Peyer's patch (tissue), 4 donors: ENCODE measurements around the gene ARID3B. TPM values are rescaled to one million over a fixed set of nuclear protein-coding genes. Genes with fewer than 3 reads are reported as not detected.
"Not testable (repeated sequence)": the region's sequence is repeated elsewhere in the genome, so short reads cannot be mapped to it uniquely, and the experiment has no call there.

Source experiments
- DNase-seq, 3 donors: peaks; one replicate each; pipeline ENCODE4 v3.0.0-alpha.2; 2017 to 2019
- H3K27ac ChIP-seq, 4 donors: fragments of 200-600 bp; sonication (generic); one replicate each; pipeline ENCODE4 v1.5.1; 2016 to 2019
- H3K27me3 ChIP-seq, 2 donors: fragments of 200-600 bp; sonication (generic); one replicate each; pipeline ENCODE4 v1.5.1; 2019
- H3K36me3 ChIP-seq, 3 donors: fragments of 200-600 bp; sonication (generic); one replicate each; pipeline ENCODE4 v1.5.1; 2016 to 2019
- H3K4me1 ChIP-seq, 4 donors: fragments of 200-600 bp; sonication (generic); one replicate each; pipeline ENCODE4 v1.5.1; 2016 to 2019
- H3K4me3 ChIP-seq, 4 donors: fragments of 200-600 bp; sonication (generic); 1 replicate in 3 of 4; 2 replicates in 1 of 4; pipeline ENCODE4 v1.5.1; 2016 to 2019; ENCODE audit warnings: mild to moderate bottlenecking in 1 of 4
- H3K9me3 ChIP-seq, 4 donors: fragments of 200-600 bp; sonication (generic); one replicate each; pipeline ENCODE4 v1.5.1; 2016 to 2019; ENCODE audit warnings: mild to moderate bottlenecking in 1 of 4
- CTCF ChIP-seq, 6 experiments: fragments of 450-650 bp in 4 of 6; fragments of 200-600 bp in 2 of 6; sonication (generic) in 1 of 6; IDR thresholded peaks; one replicate each; pipeline ENCODE4 v1.5.1; 2017 to 2019; ENCODE audit warnings: antibody characterized with exemption in 6 of 6, mild to moderate bottlenecking in 3 of 6, moderate library complexity in 1 of 6
- POLR2A ChIP-seq, 2 donors: fragments of 450-650 bp; IDR thresholded peaks; one replicate each; pipeline ENCODE4 v1.5.1; 2017; ENCODE audit warnings: antibody characterized with exemption in 2 of 2, mild to moderate bottlenecking in 2 of 2, moderate library complexity in 2 of 2
- total RNA-seq, 4 donors: library from RNA; depleted of rRNA; stranded (reverse); fragments of >200 nt; gene quantifications; one replicate each; pipeline ENCODE4 v1.1.0, GENCODE V29; 2016

Gene ARID3B
- total RNA-seq, 4 donors from 2014 or later = 10.9 to 29.4 (median 21.6) TPM

GRCh38 chr15:74626336-74626735, 85.3 kb downstream of the ARID3B start:
- Histone ChIP-seq H3K4me3 (no peak overlapping the region), H3K27ac (peak overlapping the region in 2 of 4 donors; percentile 65 to 70), H3K4me1 (peaks cover 0 to 22% (median 2%) of the 10 kb centered on the region in 4 donors), H3K9me3 (no peaks in the 10 kb centered on the region), H3K36me3 (peaks cover 0 to 98% (median 0%) of the 10 kb centered on the region in 3 donors), H3K27me3 (no peaks in the 10 kb centered on the region)
- DNase-seq = no peak
- TF ChIP-seq POLR2A (IDR thresholded peaks at IDR 0.05) (no peak), CTCF (IDR thresholded peaks at IDR 0.05) (no peak)

- H3K9me3 ChIP-seq = no peaks in the 10 kb centered on the region
- peak overlapping the region in 2 of 4 donors; percentile 65 to 70 for H3K27ac ChIP-seq
- DNase-seq = peak in 2 of 3 donors; percentile 37 to 46
- TF ChIP-seq POLR2A (IDR thresholded peaks at IDR 0.05) (no peak), CTCF (IDR thresholded peaks at IDR 0.05) (no peak)
- H3K27me3 ChIP-seq = no peaks in the 10 kb centered on the region
- peaks cover 0 to 94% (median 0%) of the 10 kb centered on the region in 3 donors for H3K36me3 ChIP-seq
- H3K4me1 ChIP-seq = peaks cover 0 to 22% (median 2%) of the 10 kb centered on the region in 4 donors
- H3K4me3 ChIP-seq = no peak overlapping the region
Observed at GRCh38 chr15:74626752-74627692, 86.0 kb downstream of the ARID3B start.

- no peak for DNase-seq
- H3K9me3 ChIP-seq = no peaks in the 10 kb centered on the region
- H3K4me3 ChIP-seq = no peak overlapping the region
- H3K4me1 ChIP-seq = peaks cover 0 to 22% (median 2%) of the 10 kb centered on the region in 4 donors
- peak overlapping the region in 2 of 4 donors; percentile 65 to 70 for H3K27ac ChIP-seq
- peaks cover 0 to 94% (median 0%) of the 10 kb centered on the region in 3 donors for H3K36me3 ChIP-seq
- TF ChIP-seq POLR2A (IDR thresholded peaks at IDR 0.05) = no peak
- H3K27me3 ChIP-seq = no peaks in the 10 kb centered on the region
Observed at GRCh38 chr15:74627766-74628165, 86.7 kb downstream of the ARID3B start.

DNA sequence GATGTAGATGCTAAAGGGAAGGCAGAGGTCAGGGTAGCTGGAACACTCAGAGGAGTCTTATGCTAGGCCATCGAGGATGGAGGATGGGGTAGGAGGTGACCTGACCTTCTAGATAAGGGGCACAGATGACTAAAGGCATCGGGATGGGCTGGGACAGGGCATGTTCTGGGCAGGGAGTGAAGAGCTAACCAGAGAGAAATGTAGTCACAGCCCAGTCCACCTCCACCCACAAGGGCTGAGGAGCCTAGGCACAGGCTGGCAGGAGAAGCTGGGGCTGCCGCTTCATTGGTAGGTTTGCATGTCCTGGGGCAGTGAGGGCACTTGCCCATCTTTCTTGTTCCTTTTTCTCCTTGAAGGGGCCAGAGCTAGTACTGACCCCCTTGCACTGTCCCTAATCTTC, 87.2 kb downstream of the ARID3B start:
- Histone ChIP-seq H3K27ac (peak overlapping the region in 2 of 4 donors; percentile 65 to 70), H3K36me3 (peaks cover 0 to 94% (median 0%) of the 10 kb centered on the region in 3 donors), H3K4me1 (peaks cover 0 to 22% (median 2%) of the 10 kb centered on the region in 4 donors), H3K9me3 (no peaks in the 10 kb centered on the region), H3K27me3 (no peaks in the 10 kb centered on the region), H3K4me3 (no peak overlapping the region)
- no peak for DNase-seq
- TF ChIP-seq CTCF (IDR thresholded peaks at IDR 0.05) = no peak
- no peak for TF ChIP-seq POLR2A (IDR thresholded peaks at IDR 0.05)

GRCh38 chr15:74628949-74629348, 87.9 kb downstream of the ARID3B start:
- TF ChIP-seq CTCF (IDR thresholded peaks at IDR 0.05) (no peak), POLR2A (IDR thresholded peaks at IDR 0.05) (no peak)
- no peaks in the 10 kb centered on the region for H3K27me3 ChIP-seq
- no peak for DNase-seq
- H3K36me3 ChIP-seq = peaks cover 0 to 94% (median 0%) of the 10 kb centered on the region in 3 donors
- H3K4me3 ChIP-seq = no peak overlapping the region
- H3K27ac ChIP-seq = peak overlapping the region in 1 of 4 donors; percentile 25
- H3K4me1 ChIP-seq = peaks cover 0 to 22% (median 2%) of the 10 kb centered on the region in 4 donors
- H3K9me3 ChIP-seq = no peaks in the 10 kb centered on the region

- Histone ChIP-seq H3K27ac (peak overlapping the region in 1 of 4 donors; percentile 67), H3K4me1 (peaks cover 0 to 22% (median 2%) of the 10 kb centered on the region in 4 donors), H3K36me3 (peaks cover 0 to 94% (median 0%) of the 10 kb centered on the region in 3 donors)
- not testable (repeated sequence) for H3K27me3 ChIP-seq, H3K4me3 ChIP-seq, DNase-seq, H3K9me3 ChIP-seq
Observed at GRCh38 chr15:74629696-74630095, 88.7 kb downstream of the ARID3B start.
